K562 (cell line): Measurements from ENCODE around the gene PFKP. TPM values are rescaled to one million over a fixed set of nuclear protein-coding genes. Genes with fewer than 3 reads are reported as not detected.

ENCODE experiments used
- ELF1 ChIP-seq: fragments of 200-800 bp; sonication (Bioruptor generic); IDR thresholded peaks from 2 replicates; pipeline ENCODE4 v1.6.1; 2016; ENCODE audit warnings: missing genetic modification characterization, missing compliant biosample characterization
- ERF ChIP-seq: fragments of 450-650 bp; formaldehyde crosslinking; IDR thresholded peaks from 2 replicates; pipeline ENCODE4 v1.4.0; 2020; ENCODE audit warnings: mild to moderate bottlenecking, mixed read lengths
- FIP1L1 ChIP-seq: fragments of 200-400 bp; formaldehyde crosslinking; IDR thresholded peaks from 2 replicates; pipeline ENCODE4 v1.6.1; 2018; ENCODE audit warnings: mild to moderate bottlenecking, low read depth, low read length; ENCODE audit not compliant: poor library complexity, severe bottlenecking
- MCM3 ChIP-seq: fragments of 450-650 bp; IDR thresholded peaks from 2 replicates; pipeline ENCODE4 v1.6.1; 2016
- PHF21A ChIP-seq: fragments of 450-650 bp; IDR thresholded peaks from 2 replicates; pipeline ENCODE4 v1.6.1; 2017; ENCODE audit warnings: low read depth, borderline replicate concordance
- POLR2G ChIP-seq: fragments of 200-400 bp; formaldehyde crosslinking; IDR thresholded peaks from 2 replicates; pipeline ENCODE4 v1.6.1; 2017; ENCODE audit warnings: low read depth, mild to moderate bottlenecking, antibody characterized with exemption, low read length, moderate library complexity
- RUNX1 ChIP-seq: sonication (generic); IDR thresholded peaks from 2 replicates; pipeline ENCODE4 v1.6.1; 2016; ENCODE audit warnings: antibody characterized with exemption, low read depth
- SMC3 ChIP-seq: conservative IDR thresholded peaks from 2 replicates; pipeline ENCODE4 v1.6.1; 2011; ENCODE audit warnings: low read depth, low read length, improper control_type of control experiment; ENCODE audit not compliant: insufficient read depth
- SPI1 ChIP-seq: IDR thresholded peaks from 2 replicates; pipeline ENCODE4 v1.6.1; 2011; ENCODE audit warnings: low read depth, low read length, control low read depth, borderline replicate concordance
- ZBTB7A ChIP-seq: IDR thresholded peaks from 2 replicates; pipeline ENCODE4 v1.6.1; 2011; ENCODE audit warnings: low read depth, mild to moderate bottlenecking, low read length, moderate library complexity, borderline replicate concordance; ENCODE audit not compliant: control insufficient read depth
- ZNF124 ChIP-seq: sonication (generic); formaldehyde crosslinking; IDR thresholded peaks from 2 replicates; pipeline ENCODE4 v1.8.1; 2022; ENCODE audit warnings: missing genetic modification reagents
- ZNF707 ChIP-seq: fragments of 250-450 bp; sonication (Bioruptor Pico); conservative IDR thresholded peaks from 2 replicates; pipeline ENCODE4 v1.8.0; 2022; ENCODE audit warnings: inconsistent platforms, mild to moderate bottlenecking, moderate library complexity
- polyA plus RNA-seq, 8 experiments: library from polyadenylated mRNA; depleted of rRNA in 4 of 8; stranded (reverse) in 5 of 8; unstranded in 3 of 8; fragments of >200 nt; fragmentation: Nextera tagmentation in 2 of 8; fragmentation: Illumina TruSeq in 1 of 8; extraction: Ambion mirVana in 2 of 8; extraction: Trizol in 1 of 8; gene quantifications; 2 replicates each; pipeline versions ENCODE4 v1.2.1 to v1.2.3, GENCODE V29; 2011 to 2014; ENCODE audit warnings: inconsistent platforms in 1 of 8, missing spikeins in 1 of 8
- total RNA-seq, 7 experiments: library from RNA; depleted of rRNA in 6 of 7; stranded (reverse); fragments of >200 nt in 6 of 7; fragmentation: Illumina TruSeq in 2 of 7; extraction: Trizol in 2 of 7; gene quantifications; 2 replicates each; pipeline versions ENCODE4 v1.2.1 to v1.2.3, GENCODE V29; 2011 to 2021; ENCODE audit warnings: low replicate concordance in 1 of 7
- TF ChIP-seq, protein P1 (sequence below): sonication (generic); formaldehyde crosslinking; IDR thresholded peaks from 2 replicates; pipeline ENCODE4 v1.8.1; 2023; ENCODE audit warnings: mild to moderate bottlenecking, missing genetic modification reagents
- TF ChIP-seq, protein P2 (sequence below): fragments of 250-450 bp; sonication (Bioruptor Pico); IDR thresholded peaks from 2 replicates; pipeline ENCODE4 v1.5.0; 2022; ENCODE audit warnings: mild to moderate bottlenecking
- TF ChIP-seq, protein P3 (sequence below): fragments of 250-450 bp; sonication (Bioruptor Pico); IDR thresholded peaks from 2 replicates; pipeline ENCODE4 v1.4.0; 2020
- TF ChIP-seq, protein P4 (sequence below), 2 experiments: IDR thresholded peaks; 2 replicates each; pipeline ENCODE4 v1.6.1; 2012; ENCODE audit warnings: improper control_type of control experiment in 2 of 2, low read depth in 2 of 2, low read length in 2 of 2, borderline replicate concordance in 1 of 2
- TF ChIP-seq, protein P5 (sequence below): fragments of 450-650 bp; formaldehyde crosslinking; IDR thresholded peaks from 2 replicates; pipeline ENCODE4 v1.4.0; 2022; ENCODE audit warnings: mild to moderate bottlenecking, moderate library complexity

PFKP gene
- total and polyA plus RNA-seq, 9 of the 15 experiments (the other 6 are each of a cell fraction or from before 2014, with no cell fraction given), result 23.5 to 116 (median 62.1) TPM

DNA sequence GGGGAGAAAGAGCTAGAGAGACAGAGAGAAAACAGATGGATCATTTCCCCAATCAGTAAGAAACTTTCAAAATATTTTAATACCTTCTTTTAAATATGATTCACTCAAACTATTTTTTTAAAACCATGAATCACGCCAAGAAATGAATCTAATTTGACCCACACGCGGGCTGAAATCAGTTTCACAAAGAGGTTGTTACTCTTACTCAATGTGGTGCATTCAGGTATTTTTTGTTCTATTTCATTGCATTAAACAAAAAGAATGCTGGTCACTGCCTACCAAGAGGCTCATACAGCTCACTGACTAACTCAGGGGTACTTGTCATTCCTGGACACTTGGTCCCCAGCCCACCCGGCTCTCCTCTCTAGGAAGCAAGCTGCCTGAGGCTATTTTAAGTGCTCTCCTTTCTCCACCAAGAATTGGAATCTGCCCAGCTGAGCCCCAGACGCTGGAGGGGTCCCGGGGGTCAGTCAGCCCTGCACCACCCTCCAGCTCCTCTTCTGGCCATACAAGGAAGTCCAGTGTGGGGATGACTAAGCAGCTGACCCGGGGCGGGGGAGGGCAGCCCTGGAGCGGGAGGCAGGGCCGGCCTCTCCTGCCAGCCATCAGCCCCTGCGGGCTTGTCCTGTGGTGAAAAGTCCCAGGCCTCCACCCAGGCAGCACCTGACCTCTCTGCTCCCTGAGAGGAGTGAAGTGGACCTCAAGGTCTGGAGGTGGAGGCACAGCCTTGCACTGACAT, 21.7 kb upstream of the PFKP start (continued):
- TF ChIP-seq ZBTB7A, result peak; percentile 99
- no peak for TF ChIP-seq FIP1L1
- TF ChIP-seq, protein P1, sequence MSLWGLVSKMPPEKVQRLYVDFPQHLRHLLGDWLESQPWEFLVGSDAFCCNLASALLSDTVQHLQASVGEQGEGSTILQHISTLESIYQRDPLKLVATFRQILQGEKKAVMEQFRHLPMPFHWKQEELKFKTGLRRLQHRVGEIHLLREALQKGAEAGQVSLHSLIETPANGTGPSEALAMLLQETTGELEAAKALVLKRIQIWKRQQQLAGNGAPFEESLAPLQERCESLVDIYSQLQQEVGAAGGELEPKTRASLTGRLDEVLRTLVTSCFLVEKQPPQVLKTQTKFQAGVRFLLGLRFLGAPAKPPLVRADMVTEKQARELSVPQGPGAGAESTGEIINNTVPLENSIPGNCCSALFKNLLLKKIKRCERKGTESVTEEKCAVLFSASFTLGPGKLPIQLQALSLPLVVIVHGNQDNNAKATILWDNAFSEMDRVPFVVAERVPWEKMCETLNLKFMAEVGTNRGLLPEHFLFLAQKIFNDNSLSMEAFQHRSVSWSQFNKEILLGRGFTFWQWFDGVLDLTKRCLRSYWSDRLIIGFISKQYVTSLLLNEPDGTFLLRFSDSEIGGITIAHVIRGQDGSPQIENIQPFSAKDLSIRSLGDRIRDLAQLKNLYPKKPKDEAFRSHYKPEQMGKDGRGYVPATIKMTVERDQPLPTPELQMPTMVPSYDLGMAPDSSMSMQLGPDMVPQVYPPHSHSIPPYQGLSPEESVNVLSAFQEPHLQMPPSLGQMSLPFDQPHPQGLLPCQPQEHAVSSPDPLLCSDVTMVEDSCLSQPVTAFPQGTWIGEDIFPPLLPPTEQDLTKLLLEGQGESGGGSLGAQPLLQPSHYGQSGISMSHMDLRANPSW (CRISPR knock-in tag), result no peak
- TF ChIP-seq, protein P2, sequence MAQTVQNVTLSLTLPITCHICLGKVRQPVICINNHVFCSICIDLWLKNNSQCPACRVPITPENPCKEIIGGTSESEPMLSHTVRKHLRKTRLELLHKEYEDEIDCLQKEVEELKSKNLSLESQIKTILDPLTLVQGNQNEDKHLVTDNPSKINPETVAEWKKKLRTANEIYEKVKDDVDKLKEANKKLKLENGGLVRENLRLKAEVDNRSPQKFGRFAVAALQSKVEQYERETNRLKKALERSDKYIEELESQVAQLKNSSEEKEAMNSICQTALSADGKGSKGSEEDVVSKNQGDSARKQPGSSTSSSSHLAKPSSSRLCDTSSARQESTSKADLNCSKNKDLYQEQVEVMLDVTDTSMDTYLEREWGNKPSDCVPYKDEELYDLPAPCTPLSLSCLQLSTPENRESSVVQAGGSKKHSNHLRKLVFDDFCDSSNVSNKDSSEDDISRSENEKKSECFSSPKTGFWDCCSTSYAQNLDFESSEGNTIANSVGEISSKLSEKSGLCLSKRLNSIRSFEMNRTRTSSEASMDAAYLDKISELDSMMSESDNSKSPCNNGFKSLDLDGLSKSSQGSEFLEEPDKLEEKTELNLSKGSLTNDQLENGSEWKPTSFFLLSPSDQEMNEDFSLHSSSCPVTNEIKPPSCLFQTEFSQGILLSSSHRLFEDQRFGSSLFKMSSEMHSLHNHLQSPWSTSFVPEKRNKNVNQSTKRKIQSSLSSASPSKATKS (CRISPR knock-in tag), result no peak
- TF ChIP-seq POLR2G, result peak; percentile 52
- peak; percentile 46; the same call in 1 of the 2 replicates for TF ChIP-seq SPI1
- TF ChIP-seq ZNF124, result no peak
- TF ChIP-seq MCM3, result no peak
- no peak for TF ChIP-seq ZNF707 (CRISPR knock-in tag)
- TF ChIP-seq, protein P3, sequence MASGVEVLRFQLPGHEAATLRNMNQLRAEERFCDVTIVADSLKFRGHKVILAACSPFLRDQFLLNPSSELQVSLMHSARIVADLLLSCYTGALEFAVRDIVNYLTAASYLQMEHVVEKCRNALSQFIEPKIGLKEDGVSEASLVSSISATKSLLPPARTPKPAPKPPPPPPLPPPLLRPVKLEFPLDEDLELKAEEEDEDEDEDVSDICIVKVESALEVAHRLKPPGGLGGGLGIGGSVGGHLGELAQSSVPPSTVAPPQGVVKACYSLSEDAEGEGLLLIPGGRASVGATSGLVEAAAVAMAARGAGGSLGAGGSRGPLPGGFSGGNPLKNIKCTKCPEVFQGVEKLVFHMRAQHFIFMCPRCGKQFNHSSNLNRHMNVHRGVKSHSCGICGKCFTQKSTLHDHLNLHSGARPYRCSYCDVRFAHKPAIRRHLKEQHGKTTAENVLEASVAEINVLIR (CRISPR knock-in tag), result no peak
- no peak for TF ChIP-seq RUNX1
- 0 out of 2 replicates have a peak, but pooled peaks have one; percentile 47 for TF ChIP-seq ELF1 (tag)
- TF ChIP-seq, protein P4, sequence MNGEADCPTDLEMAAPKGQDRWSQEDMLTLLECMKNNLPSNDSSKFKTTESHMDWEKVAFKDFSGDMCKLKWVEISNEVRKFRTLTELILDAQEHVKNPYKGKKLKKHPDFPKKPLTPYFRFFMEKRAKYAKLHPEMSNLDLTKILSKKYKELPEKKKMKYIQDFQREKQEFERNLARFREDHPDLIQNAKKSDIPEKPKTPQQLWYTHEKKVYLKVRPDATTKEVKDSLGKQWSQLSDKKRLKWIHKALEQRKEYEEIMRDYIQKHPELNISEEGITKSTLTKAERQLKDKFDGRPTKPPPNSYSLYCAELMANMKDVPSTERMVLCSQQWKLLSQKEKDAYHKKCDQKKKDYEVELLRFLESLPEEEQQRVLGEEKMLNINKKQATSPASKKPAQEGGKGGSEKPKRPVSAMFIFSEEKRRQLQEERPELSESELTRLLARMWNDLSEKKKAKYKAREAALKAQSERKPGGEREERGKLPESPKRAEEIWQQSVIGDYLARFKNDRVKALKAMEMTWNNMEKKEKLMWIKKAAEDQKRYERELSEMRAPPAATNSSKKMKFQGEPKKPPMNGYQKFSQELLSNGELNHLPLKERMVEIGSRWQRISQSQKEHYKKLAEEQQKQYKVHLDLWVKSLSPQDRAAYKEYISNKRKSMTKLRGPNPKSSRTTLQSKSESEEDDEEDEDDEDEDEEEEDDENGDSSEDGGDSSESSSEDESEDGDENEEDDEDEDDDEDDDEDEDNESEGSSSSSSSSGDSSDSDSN (IDR thresholded peaks at IDR 0.05; ENCODE audit: borderline replicate concordance in 1 of 2, low read depth in 2 of 2, low read length in 2 of 2), result peak in 1 of 2 experiments; percentile 53; a peak in 1 of 4 replicates
- TF ChIP-seq ERF (CRISPR knock-in tag), result 0 out of 2 replicates have a peak, but pooled peaks have one; percentile 37
- TF ChIP-seq PHF21A, result no peak
- TF ChIP-seq, protein P5, sequence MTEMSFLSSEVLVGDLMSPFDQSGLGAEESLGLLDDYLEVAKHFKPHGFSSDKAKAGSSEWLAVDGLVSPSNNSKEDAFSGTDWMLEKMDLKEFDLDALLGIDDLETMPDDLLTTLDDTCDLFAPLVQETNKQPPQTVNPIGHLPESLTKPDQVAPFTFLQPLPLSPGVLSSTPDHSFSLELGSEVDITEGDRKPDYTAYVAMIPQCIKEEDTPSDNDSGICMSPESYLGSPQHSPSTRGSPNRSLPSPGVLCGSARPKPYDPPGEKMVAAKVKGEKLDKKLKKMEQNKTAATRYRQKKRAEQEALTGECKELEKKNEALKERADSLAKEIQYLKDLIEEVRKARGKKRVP (CRISPR knock-in tag), result no peak
- no peak for TF ChIP-seq SMC3
